ENCODE measurements around the gene GRIA3. TPM values are rescaled to one million over a fixed set of nuclear protein-coding genes. Genes with fewer than 3 reads are reported as not detected.

Gene GRIA3
- polyA plus RNA-seq, 1 experiment: 27.7 TPM

GRCh38 chrX:123464709-123465108, 280.6 kb downstream of the GRIA3 start:
- no peak overlapping the region for H3K4me3 ChIP-seq (ENCODE audit: low read depth, low read length)
- ChIA-PET POLR2A (no interaction called here), CTCF (no interaction called here)
- no peaks in the 10 kb centered on the region for H3K36me3 ChIP-seq (ENCODE audit: control insufficient read depth, insufficient read depth, low read length)
- no peaks in the 10 kb centered on the region for H3K27me3 ChIP-seq (ENCODE audit: control insufficient read depth, insufficient read depth, low read length)
- DNase-seq (ENCODE audit: low read depth): no peak
- TF ChIP-seq CTCF (IDR thresholded peaks at IDR 0.05; ENCODE audit: insufficient read depth, low read depth, low read length): no peak

GRCh38 chrX:123468481-123468880, 284.4 kb downstream of the GRIA3 start:
- no peak for DNase-seq (ENCODE audit: low read depth)
- no peaks in the 10 kb centered on the region for H3K27me3 ChIP-seq (ENCODE audit: control insufficient read depth, insufficient read depth, low read length)
- no peak for TF ChIP-seq CTCF (IDR thresholded peaks at IDR 0.05; ENCODE audit: insufficient read depth, low read depth, low read length)
- H3K36me3 ChIP-seq (ENCODE audit: control insufficient read depth, insufficient read depth, low read length): no peaks in the 10 kb centered on the region
- no peak overlapping the region for H3K4me3 ChIP-seq (ENCODE audit: low read depth, low read length)
- ChIA-PET CTCF (no interaction called here), POLR2A (no interaction called here)

GRCh38 chrX:123475068-123475724, 291.1 kb downstream of the GRIA3 start:
- Histone ChIP-seq H3K4me3 (ENCODE audit: low read depth, low read length) (no peak overlapping the region), H3K36me3 (ENCODE audit: control insufficient read depth, insufficient read depth, low read length) (no peaks in the 10 kb centered on the region), H3K27me3 (ENCODE audit: control insufficient read depth, insufficient read depth, low read length) (no peaks in the 10 kb centered on the region)
- no peak for TF ChIP-seq CTCF (IDR thresholded peaks at IDR 0.05; ENCODE audit: insufficient read depth, low read depth, low read length)
- ChIA-PET CTCF (interaction anchor here (0.6 kb wide), 1 partner anchor 543 kb away, joined by 3 read pairs; no protein-coding TSS in a partner anchor), POLR2A (no interaction called here)
- DNase-seq (ENCODE audit: low read depth): no peak

GRCh38 chrX:123476611-123477219, 292.6 kb downstream of the GRIA3 start:
- TF ChIP-seq CTCF (IDR thresholded peaks at IDR 0.05; ENCODE audit: insufficient read depth, low read depth, low read length): no peak
- CTCF ChIA-PET: no interaction called here
- Histone ChIP-seq H3K4me3 (ENCODE audit: low read depth, low read length) (no peak overlapping the region), H3K36me3 (ENCODE audit: control insufficient read depth, insufficient read depth, low read length) (no peaks in the 10 kb centered on the region), H3K27me3 (ENCODE audit: control insufficient read depth, insufficient read depth, low read length) (no peaks in the 10 kb centered on the region)
- DNase-seq (ENCODE audit: low read depth): no peak
- POLR2A ChIA-PET: no interaction called here

- no peak for TF ChIP-seq CTCF (IDR thresholded peaks at IDR 0.05; ENCODE audit: insufficient read depth, low read depth, low read length)
- Histone ChIP-seq H3K4me3 (ENCODE audit: low read depth, low read length) (no peak overlapping the region), H3K36me3 (ENCODE audit: control insufficient read depth, insufficient read depth, low read length) (no peaks in the 10 kb centered on the region), H3K27me3 (ENCODE audit: control insufficient read depth, insufficient read depth, low read length) (no peaks in the 10 kb centered on the region)
- DNase-seq (ENCODE audit: low read depth): no peak
- ChIA-PET CTCF (no interaction called here), POLR2A (no interaction called here)
Measured at GRCh38 chrX:123477673-123478072, 293.6 kb downstream of the GRIA3 start.

Measured in BJ (cell line).